Activated CD4-positive, alpha-beta T cell treated with anti-CD3 and anti-CD28 coated beads, Interleukin-2, amount 10 ng/mL, durations not matched to agents 7 days and 5 days (primary cell): Measurements from ENCODE around the gene NEK1. TPM values are rescaled to one million over a fixed set of nuclear protein-coding genes. Genes with fewer than 3 reads are reported as not detected.
A peak's percentile ranks its signal among the peaks of the same experiment; 100 is the strongest.
"Not testable (repeated sequence)": the region's sequence is repeated elsewhere in the genome, so short reads cannot be mapped to it uniquely, and the experiment has no call there.

Experiments
- CTCF ChIA-PET: fragments of 350-600 bp; sonication (Branson Sonifier 250); formaldehyde crosslinking; loops from one replicate; lab custom pipeline; 2021; ENCODE audit warnings: antibody characterized with exemption; lab: Charles Lee
- POLR2A ChIA-PET: fragments of 350-600 bp; sonication (Branson Sonifier 250); formaldehyde crosslinking; loops from one replicate; lab custom pipeline; 2021; ENCODE audit warnings: antibody characterized with exemption; lab: Charles Lee
- DNase-seq: peaks from one replicate; pipeline ENCODE4 v3.0.0-alpha.2; 2020
- H3K27ac Mint-ChIP-seq: one replicate; pipeline ENCODE4 v1.8.0; 2021; ENCODE audit warnings: mild to moderate bottlenecking, moderate library complexity, mixed read lengths
- H3K27me3 Mint-ChIP-seq: one replicate; pipeline ENCODE4 v1.8.0; 2021; ENCODE audit warnings: mixed read lengths
- H3K36me3 Mint-ChIP-seq: one replicate; pipeline ENCODE4 v1.8.0; 2021; ENCODE audit warnings: low read depth, mixed read lengths
- H3K4me1 Mint-ChIP-seq: one replicate; pipeline ENCODE4 v1.8.0; 2021; ENCODE audit warnings: mixed read lengths
- H3K4me3 Mint-ChIP-seq: one replicate; pipeline ENCODE4 v1.8.0; 2021; ENCODE audit warnings: mild to moderate bottlenecking, moderate library complexity, mixed read lengths
- H3K9me3 Mint-ChIP-seq: one replicate; pipeline ENCODE4 v1.8.0; 2021; ENCODE audit warnings: mixed read lengths
- total RNA-seq, 2 experiments: library from RNA; stranded (reverse); gene quantifications; one replicate each; pipeline ENCODE4 v1.2.3, GENCODE V29; 2021

NEK1 gene
- total RNA-seq, 2 experiments from 2014 or later: 15.1 to 15.4 TPM

DNA sequence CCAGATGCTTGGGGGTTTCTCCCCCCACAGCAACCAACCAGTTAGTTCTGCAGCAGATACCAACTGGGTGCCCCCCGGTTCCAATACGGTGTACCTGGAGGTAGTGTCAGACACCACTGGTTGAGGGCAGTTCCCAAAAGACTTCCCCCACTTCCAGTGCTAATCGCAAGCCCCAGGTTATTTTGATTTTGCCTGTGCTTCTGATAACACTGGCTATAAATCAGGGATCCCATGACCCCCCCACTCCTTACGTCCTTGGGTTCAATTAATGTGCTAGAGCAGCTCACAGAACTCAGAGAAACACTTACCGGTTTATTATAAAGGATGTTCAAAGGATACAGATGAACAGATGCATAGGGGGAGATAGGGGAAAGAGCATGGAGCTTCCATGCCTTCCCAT, 13.5 kb upstream of the NEK1 start:
- no peaks in the 10 kb centered on the region for H3K9me3 Mint-ChIP-seq
- CTCF ChIA-PET: interaction anchor here (0.6 to 1.3 kb wide), 3 partner anchors 9 to 616 kb away, joined by 3 to 5 read pairs (median 3); partner anchors contain the start of gene CBR4
- peaks cover 14% of the 10 kb centered on the region for H3K36me3 Mint-ChIP-seq
- H3K4me3 Mint-ChIP-seq: no peak overlapping the region
- H3K27me3 Mint-ChIP-seq: no peaks in the 10 kb centered on the region
- H3K4me1 Mint-ChIP-seq: peaks cover 51% of the 10 kb centered on the region
- POLR2A ChIA-PET: no interaction called here
- no peak overlapping the region for H3K27ac Mint-ChIP-seq
- DNase-seq: no peak

DNA sequence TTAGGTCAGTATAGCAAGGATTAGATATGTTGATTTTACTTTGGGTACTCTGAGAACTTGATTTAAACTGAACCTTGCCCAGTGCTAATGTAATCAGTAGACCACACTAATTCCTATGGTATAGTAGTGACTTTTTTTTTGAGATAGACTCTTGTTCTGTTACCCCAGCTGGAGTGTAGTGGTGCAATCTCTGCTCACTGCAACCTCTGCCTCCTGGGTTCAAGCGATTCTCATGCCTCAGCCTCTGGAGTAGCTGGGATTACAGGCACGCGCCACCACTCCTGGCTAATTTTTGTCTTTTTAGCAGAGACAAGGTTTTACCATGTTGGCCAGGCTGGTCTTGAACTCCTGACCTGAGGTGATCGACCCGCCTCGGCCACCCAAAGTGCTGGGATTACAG, 11.6 kb upstream of the NEK1 start:
- H3K4me1 Mint-ChIP-seq: peaks cover 48% of the 10 kb centered on the region
- POLR2A ChIA-PET: interaction anchor here (1.0 kb wide), 1 partner anchor 11 kb away, joined by 6 read pairs; no protein-coding TSS in a partner anchor
- H3K36me3 Mint-ChIP-seq: peaks cover 16% of the 10 kb centered on the region
- not testable (repeated sequence) for H3K27me3 Mint-ChIP-seq, DNase-seq, H3K27ac Mint-ChIP-seq, H3K9me3 Mint-ChIP-seq, H3K4me3 Mint-ChIP-seq
- CTCF ChIA-PET: interaction anchor here (1.4 kb wide), 1 partner anchor 11 kb away, joined by 7 read pairs; the partner anchor contains the start of gene NEK1

DNA sequence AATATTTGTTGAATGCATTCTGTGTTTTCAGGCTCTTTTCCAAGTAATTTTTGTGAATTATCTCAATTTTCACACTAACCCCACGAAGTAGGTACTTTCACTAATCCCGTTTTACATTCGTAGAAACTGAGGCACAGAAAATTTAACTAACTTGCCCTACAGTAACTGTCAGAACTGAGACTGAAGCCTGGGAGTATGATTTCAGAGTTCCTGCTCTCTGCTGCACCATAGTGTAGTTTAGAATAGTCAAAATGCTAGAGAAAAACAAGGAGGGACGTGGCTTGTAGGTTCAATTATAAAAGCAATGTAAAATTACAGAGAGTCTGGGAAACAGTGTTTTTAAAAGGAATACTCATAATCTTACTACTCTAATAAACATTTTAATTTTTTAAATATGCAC, 10.2 kb upstream of the NEK1 start:
- Mint-ChIP-seq H3K4me3 (peak overlapping the region; percentile 94), H3K27me3 (no peaks in the 10 kb centered on the region), H3K4me1 (peaks cover 59% of the 10 kb centered on the region), H3K36me3 (peaks cover 16% of the 10 kb centered on the region), H3K27ac (peak overlapping the region; percentile 66), H3K9me3 (no peaks in the 10 kb centered on the region)
- DNase-seq: no peak
- CTCF ChIA-PET: interaction anchor here (2.3 kb wide), 1 partner anchor 9 kb away, joined by 6 read pairs; no protein-coding TSS in a partner anchor
- POLR2A ChIA-PET: no interaction called here

DNA sequence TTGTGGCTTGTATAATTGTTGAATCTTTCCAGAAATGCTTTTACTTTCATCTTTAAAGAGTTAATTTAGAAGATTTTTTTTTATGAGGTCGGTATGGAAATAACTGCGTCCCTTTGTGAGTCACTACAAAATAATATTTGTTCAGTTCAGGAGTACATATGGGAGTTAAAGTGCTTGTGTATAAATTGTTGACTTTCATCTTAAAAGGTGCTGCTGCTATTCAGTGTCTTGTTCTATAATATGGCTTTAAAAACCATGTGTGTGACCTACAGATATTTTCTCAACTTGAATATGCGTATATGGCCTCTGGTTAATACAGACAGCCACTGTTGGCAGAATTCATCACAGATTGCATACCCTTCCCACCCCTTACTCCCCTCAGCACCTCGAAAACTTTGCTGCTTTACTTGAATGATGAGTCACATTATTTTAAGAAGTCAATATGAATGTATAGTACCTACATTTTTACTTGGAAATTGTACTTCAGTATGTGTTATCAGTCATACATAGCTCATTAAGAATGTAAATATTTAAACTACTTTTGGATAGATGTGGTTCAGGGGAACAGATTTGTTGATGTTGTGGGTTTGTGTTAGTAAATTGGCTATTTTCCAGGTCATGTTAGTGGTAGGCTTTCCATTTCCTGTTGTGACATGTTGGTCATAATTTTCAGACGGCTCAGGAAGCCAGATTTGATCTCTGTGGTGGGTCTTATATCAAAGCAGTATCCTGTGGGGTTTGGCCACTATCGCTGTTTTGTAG, 9.5 kb upstream of the NEK1 start:
- CTCF ChIA-PET: interaction anchor here (2.3 kb wide), 1 partner anchor 9 kb away, joined by 6 read pairs; no protein-coding TSS in a partner anchor
- peaks cover 60% of the 10 kb centered on the region for H3K4me1 Mint-ChIP-seq
- POLR2A ChIA-PET: no interaction called here
- peak overlapping the region; percentile 89 for H3K27ac Mint-ChIP-seq
- DNase-seq: peak; percentile 52
- H3K27me3 Mint-ChIP-seq: no peaks in the 10 kb centered on the region
- H3K4me3 Mint-ChIP-seq: peak overlapping the region; percentile 94
- H3K9me3 Mint-ChIP-seq: no peaks in the 10 kb centered on the region
- H3K36me3 Mint-ChIP-seq: peaks cover 14% of the 10 kb centered on the region

DNA sequence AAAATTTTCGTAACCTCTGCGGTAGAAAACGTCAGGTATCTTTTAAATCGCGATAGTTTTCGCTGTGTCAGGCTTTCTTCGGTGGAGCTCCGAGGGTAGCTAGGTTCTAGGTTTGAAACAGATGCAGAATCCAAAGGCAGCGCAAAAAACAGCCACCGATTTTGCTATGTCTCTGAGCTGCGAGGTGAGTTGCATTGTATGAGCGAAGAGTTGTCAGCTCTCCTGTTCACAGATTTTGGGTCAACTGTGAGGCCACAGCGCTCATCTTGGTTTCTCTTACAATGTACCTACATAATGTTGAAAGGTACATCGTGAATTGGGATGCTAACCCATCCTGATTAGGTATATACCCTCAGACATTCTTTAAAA, 8.5 kb upstream of the NEK1 start:
- Mint-ChIP-seq H3K4me1 (peaks cover 60% of the 10 kb centered on the region), H3K9me3 (no peaks in the 10 kb centered on the region), H3K4me3 (peak overlapping the region; percentile 94), H3K36me3 (peaks cover 13% of the 10 kb centered on the region), H3K27ac (peak overlapping the region; percentile 99), H3K27me3 (no peaks in the 10 kb centered on the region)
- ChIA-PET POLR2A (interaction anchor here (0.9 kb wide), 1 partner anchor 38 kb away, joined by 3 read pairs; no protein-coding TSS in a partner anchor), CTCF (interaction anchor here (2.0 to 2.3 kb wide), 2 partner anchors 8 to 38 kb away, joined by 6 read pairs; no protein-coding TSS in a partner anchor)
- peak; percentile 41 for DNase-seq

DNA sequence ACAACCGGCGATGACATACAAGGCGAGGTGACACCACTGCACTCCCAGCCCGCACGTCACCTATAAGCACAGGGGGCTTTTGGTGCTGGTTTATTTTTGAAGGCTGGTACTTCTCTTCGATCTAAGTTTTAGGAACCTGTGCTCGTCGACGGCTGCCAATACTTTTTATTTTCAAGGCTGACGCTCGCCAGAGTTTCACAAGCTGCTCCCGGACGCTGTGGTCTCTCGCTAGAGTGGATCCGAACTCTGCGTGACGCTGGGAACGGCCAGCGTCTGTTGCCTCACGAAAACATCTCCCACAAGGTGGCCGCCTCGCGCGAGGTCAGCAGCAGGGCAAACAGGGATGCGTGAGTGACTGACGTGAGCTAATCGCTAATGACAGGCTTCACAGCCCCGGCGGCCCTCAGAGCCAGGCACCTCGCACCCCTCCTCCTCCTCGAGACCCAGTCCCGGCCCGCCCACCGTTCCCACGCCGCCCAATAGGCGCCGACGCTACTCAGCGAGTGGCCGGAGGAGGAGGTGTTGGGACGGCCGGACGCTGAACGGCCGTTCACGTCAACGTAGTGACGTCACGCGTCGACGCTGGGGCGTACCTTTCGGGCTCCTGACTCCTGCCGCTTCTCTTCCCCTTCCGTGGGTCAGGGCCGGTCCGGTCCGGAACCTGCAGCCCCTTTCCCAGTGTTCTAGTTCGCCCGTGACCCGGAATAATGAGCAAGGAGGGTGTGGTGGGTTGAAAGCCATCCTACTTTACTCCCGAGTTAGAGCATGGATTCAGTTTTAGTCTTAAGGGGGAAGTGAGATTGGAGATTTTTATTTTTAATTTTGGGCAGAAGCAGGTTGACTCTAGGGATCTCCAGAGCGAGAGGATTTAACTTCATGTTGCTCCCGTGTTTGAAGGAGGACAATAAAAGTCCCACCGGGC, 7.8 kb upstream of the NEK1 start, which contains the start of gene CLCN3:
TSS of gene CLCN3 (plus strand) at position 621 of the 922 bp plus-strand sequence. CDS start 15,351 bp downstream, outside the sequence.
- H3K27ac Mint-ChIP-seq: peak within 1 kb of the TSS; percentile 99
- H3K4me3 Mint-ChIP-seq: peak within 1 kb of the TSS; percentile 94
- no peaks in the 10 kb centered on the region for H3K9me3 Mint-ChIP-seq
- POLR2A ChIA-PET: interaction anchor here (0.9 kb wide), 1 partner anchor 39 kb away, joined by 3 read pairs; no protein-coding TSS in a partner anchor
- DNase-seq: peak; percentile 90
- CTCF ChIA-PET: interaction anchor here (0.8 to 2.3 kb wide), 6 partner anchors 7 to 133 kb away, joined by 3 to 6 read pairs (median 5); no protein-coding TSS in a partner anchor
- peaks cover 61% of the 10 kb centered on the region for H3K4me1 Mint-ChIP-seq
- H3K27me3 Mint-ChIP-seq: no peaks in the 10 kb centered on the region
- H3K36me3 Mint-ChIP-seq: peaks cover 8% of the 10 kb centered on the region

DNA sequence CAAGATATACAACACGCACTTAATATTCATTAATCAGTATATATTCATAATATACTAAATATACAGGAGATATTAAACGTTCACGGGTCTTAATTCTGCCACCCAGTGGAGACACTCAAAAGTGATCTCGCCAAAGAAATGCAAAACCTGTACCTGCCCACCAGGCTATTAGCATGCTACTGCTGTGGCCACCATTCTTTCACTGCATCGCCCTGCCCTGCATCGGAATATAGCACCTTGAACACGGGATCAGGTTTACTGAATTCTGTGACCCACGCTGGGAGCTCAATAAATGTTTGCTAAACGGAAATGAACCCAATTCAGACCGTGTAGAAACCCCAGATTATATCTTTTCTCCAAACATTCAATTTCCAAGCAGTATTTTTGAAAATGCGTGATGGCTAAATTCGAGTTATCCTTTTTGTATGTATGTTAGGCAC, 7.2 kb upstream of the NEK1 start:
- CTCF ChIA-PET: interaction anchor here (1.3 to 2.0 kb wide), 4 partner anchors 13 to 134 kb away, joined by 3 to 6 read pairs (median 5); no protein-coding TSS in a partner anchor
- DNase-seq: peak; percentile 55
- H3K4me3 Mint-ChIP-seq: peak overlapping the region; percentile 94
- no peaks in the 10 kb centered on the region for H3K9me3 Mint-ChIP-seq
- peaks cover 6% of the 10 kb centered on the region for H3K36me3 Mint-ChIP-seq
- H3K27me3 Mint-ChIP-seq: no peaks in the 10 kb centered on the region
- POLR2A ChIA-PET: no interaction called here
- peak overlapping the region; percentile 99 for H3K27ac Mint-ChIP-seq
- H3K4me1 Mint-ChIP-seq: peaks cover 59% of the 10 kb centered on the region

DNA sequence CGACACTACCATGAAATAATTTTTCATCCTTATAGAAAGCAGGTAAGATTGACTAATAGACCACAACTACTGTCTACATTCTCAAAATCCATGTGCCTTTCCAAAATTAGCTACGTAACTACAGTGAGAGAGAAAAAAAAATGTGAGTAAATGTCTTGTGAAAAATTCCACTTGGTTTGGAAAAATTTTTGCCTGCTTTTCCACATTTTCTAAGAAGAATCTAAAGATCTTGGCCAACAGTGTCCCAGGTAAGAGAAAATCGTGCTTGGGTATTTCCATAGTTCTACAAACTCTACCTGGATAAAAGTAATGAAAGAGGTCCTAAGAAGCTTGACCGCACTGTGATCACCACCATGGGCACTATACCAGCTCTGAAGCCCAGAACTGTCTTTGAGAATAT, 6.6 kb upstream of the NEK1 start:
- CTCF ChIA-PET: interaction anchor here (1.3 to 1.5 kb wide), 3 partner anchors 14 to 134 kb away, joined by 3 to 6 read pairs (median 4); no protein-coding TSS in a partner anchor
- Mint-ChIP-seq H3K27ac (peak overlapping the region; percentile 99), H3K4me1 (peaks cover 58% of the 10 kb centered on the region), H3K36me3 (peaks cover 6% of the 10 kb centered on the region), H3K27me3 (no peaks in the 10 kb centered on the region), H3K4me3 (peak overlapping the region; percentile 94), H3K9me3 (no peaks in the 10 kb centered on the region)
- POLR2A ChIA-PET: no interaction called here
- DNase-seq: no peak

DNA sequence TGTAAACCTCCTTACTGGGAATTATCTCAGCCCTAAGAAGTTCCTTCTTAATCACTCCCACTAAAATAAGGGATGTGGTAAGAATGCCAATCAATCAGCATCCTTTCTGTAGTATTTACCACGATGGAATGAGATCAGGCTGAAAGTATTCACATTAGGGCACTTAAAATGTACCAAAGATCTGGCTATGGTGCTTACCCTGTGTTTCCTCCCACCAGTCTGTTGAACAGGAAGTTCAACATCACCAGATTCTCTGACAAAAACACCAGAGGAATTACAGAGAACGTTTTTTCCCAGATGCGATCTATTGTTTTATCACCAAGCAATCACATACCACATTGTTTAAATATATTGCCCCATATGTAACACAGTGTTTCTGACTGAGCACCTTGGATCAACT, 5.9 kb upstream of the NEK1 start:
- POLR2A ChIA-PET: no interaction called here
- peaks cover 55% of the 10 kb centered on the region for H3K4me1 Mint-ChIP-seq
- peak overlapping the region; percentile 37 for H3K27ac Mint-ChIP-seq
- no peaks in the 10 kb centered on the region for H3K9me3 Mint-ChIP-seq
- CTCF ChIA-PET: no interaction called here
- H3K4me3 Mint-ChIP-seq: peak overlapping the region; percentile 94
- peaks cover 3% of the 10 kb centered on the region for H3K36me3 Mint-ChIP-seq
- no peak for DNase-seq
- no peaks in the 10 kb centered on the region for H3K27me3 Mint-ChIP-seq

DNA sequence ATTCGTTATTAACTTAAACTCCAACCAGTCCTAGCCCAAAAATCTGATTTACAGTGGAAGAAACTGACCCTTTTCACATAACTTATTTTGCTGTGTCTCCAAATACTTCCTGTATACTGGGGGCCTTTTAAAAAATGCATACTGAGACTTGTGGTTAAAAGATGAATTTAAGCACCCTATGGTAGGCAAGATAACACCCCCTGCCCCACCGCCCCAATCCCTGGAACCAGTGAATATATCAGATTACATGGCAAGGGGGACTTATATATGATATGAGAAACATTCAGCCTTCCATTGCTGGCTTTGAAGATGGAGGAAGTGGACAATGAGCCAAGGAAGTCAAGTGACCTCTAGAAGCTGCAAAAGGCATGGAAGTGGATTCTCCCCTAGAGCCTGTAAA, 4.9 kb upstream of the NEK1 start:
- ChIA-PET CTCF (no interaction called here), POLR2A (no interaction called here)
- Mint-ChIP-seq H3K36me3 (peaks cover 3% of the 10 kb centered on the region), H3K4me3 (no peak overlapping the region), H3K27ac (no peak overlapping the region), H3K4me1 (peaks cover 54% of the 10 kb centered on the region), H3K27me3 (no peaks in the 10 kb centered on the region), H3K9me3 (no peaks in the 10 kb centered on the region)
- no peak for DNase-seq

DNA sequence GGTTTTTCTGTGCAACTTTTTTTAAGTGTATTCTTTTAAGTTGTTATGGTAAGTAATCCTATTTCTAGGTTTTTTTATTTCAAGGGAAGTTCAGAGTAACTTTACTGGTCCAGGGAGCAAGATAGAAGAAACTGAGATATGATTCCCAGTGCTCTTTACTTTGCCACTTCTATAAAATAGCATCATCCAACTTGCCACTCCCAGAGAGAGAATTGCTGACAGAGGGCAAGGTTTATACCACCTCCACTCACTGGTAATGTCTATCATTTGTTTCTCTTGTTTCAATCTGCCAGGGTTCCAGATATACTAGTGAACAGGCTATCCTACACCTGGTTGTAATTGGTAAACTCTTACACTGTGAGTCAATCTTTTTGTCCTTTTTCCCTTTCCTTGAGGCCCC, 4.5 kb upstream of the NEK1 start:
- no peaks in the 10 kb centered on the region for H3K27me3 Mint-ChIP-seq
- H3K36me3 Mint-ChIP-seq: peaks cover 3% of the 10 kb centered on the region
- no peak for DNase-seq
- no peak overlapping the region for H3K27ac Mint-ChIP-seq
- ChIA-PET POLR2A (no interaction called here), CTCF (no interaction called here)
- H3K9me3 Mint-ChIP-seq: no peaks in the 10 kb centered on the region
- H3K4me3 Mint-ChIP-seq: no peak overlapping the region
- H3K4me1 Mint-ChIP-seq: peaks cover 52% of the 10 kb centered on the region

DNA sequence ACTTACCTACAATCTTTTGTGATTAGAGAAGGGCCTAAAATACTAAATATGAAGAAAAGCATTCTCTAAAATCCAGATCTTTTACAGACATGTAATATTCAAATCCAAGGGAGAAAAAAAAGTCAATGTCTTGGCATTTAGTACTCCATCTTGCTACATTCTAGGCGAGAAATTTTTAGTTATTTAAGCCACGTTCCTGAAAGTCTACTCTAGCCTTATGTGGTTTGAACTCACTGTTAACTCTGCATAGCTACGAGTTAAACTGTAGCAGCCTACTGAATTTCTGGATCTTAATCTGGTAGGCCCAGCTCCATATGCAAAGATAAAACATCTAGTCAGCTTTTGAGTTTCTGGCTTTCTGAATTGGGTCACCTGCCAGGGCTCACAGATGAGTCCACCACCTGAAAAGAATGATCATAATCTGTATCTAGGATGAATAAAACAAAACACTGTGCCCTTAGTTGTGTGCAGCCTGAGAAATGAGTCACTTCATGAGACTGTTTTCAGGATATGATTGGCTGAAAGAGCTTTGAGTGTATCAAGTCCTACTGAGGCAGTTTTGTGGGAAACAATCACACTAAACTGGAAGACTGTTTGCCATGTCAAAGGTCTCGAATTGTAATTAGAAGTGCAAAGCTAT, 3.2 kb upstream of the NEK1 start:
- no peaks in the 10 kb centered on the region for H3K27me3 Mint-ChIP-seq
- ChIA-PET CTCF (interaction anchor here (1.0 to 1.5 kb wide), 2 partner anchors 10 to 149 kb away, joined by 3 read pairs; no protein-coding TSS in a partner anchor), POLR2A (no interaction called here)
- peak overlapping the region; percentile 76 for H3K27ac Mint-ChIP-seq
- peaks cover 60% of the 10 kb centered on the region for H3K4me1 Mint-ChIP-seq
- H3K9me3 Mint-ChIP-seq: no peaks in the 10 kb centered on the region
- DNase-seq: no peak
- peaks cover 3% of the 10 kb centered on the region for H3K36me3 Mint-ChIP-seq
- no peak overlapping the region for H3K4me3 Mint-ChIP-seq
